ENCODE results near the gene GPR35.

The GPR35 gene

DNA sequence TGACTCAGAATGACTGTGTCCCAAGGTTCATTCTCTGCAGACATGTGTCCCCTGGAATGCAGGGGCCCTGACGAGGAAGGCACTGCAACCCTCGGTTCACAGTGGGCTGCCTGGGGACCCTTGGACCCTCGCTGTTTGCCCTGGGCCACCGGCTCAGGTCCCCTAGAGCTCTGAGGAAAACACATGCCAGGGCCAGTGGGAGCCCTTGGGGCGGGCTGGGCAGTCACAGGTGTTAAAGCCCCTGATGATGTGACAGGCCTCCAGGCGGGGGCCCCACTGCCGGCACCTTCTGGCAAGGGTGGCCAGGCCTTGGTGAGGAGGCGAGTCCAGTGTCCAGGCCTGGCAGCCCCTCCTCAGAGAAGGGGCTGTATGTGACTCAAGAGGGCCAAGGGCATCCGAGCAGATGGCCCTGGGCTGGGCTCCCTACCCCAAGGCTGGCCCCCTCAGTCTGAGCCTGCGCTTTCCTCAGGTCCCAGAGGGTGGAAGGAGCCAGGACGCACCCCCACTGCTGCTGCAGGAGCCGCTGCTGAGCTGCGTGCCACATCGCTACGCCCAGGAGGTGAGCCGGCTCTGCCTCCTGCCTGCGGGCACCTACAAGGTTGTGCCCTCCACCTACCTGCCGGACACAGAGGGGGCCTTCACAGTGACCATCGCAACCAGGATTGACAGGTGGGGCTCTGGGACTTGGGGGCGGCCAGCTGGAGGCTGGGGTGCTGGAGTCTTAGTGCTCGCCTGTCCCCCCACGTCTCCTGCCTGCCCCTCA is 27.7 kb upstream of the GPR35 start:
- H3K36me3 Mint-ChIP-seq (ENCODE audit: low read depth): peaks cover 6% of the 10 kb centered on the region
- TF ChIP-seq, protein P1, sequence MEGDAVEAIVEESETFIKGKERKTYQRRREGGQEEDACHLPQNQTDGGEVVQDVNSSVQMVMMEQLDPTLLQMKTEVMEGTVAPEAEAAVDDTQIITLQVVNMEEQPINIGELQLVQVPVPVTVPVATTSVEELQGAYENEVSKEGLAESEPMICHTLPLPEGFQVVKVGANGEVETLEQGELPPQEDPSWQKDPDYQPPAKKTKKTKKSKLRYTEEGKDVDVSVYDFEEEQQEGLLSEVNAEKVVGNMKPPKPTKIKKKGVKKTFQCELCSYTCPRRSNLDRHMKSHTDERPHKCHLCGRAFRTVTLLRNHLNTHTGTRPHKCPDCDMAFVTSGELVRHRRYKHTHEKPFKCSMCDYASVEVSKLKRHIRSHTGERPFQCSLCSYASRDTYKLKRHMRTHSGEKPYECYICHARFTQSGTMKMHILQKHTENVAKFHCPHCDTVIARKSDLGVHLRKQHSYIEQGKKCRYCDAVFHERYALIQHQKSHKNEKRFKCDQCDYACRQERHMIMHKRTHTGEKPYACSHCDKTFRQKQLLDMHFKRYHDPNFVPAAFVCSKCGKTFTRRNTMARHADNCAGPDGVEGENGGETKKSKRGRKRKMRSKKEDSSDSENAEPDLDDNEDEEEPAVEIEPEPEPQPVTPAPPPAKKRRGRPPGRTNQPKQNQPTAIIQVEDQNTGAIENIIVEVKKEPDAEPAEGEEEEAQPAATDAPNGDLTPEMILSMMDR (IDR thresholded peaks at IDR 0.05): no peak
- H3K4me1 Mint-ChIP-seq: no peaks in the 10 kb centered on the region
- H3K9me3 Mint-ChIP-seq: no peaks in the 10 kb centered on the region
- H3K27ac Mint-ChIP-seq: no peak overlapping the region
- no peaks in the 10 kb centered on the region for H3K27me3 Mint-ChIP-seq (ENCODE audit: low read depth, poor library complexity)
- no peak overlapping the region for H3K4me3 Mint-ChIP-seq
- no peak for DNase-seq

DNA sequence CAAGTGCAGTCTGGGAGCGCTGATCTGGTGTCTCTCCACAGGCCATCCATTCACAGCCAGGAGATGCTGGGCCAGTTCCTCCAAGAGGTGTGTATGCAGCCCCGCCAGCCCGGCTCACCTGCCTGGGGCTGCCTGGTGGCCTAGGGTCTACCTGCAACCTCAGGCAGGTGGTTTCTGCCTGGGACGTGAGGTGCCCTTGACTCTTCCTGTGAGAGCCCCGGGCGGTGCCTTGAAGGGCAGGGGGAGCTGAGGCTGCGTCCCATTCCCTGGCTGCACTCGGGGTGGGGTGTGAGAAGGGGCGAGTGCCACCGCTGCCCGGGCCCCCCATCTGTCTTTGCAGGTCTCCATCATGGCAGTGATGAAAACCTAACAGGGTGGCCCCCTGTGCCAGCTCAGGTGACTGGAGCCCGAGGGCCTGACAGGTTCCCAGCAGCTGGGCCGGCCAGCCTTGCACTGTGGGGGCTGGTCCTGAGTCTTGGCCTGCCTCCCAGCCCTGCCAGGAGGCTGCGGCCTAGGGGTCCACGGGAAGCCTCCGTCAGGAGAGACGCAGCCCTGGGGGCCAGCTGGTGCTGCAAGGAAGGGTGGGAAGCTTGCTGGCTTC is 26.9 kb upstream of the GPR35 start:
- H3K36me3 Mint-ChIP-seq (ENCODE audit: low read depth): peaks cover 6% of the 10 kb centered on the region
- no peaks in the 10 kb centered on the region for H3K27me3 Mint-ChIP-seq (ENCODE audit: low read depth, poor library complexity)
- H3K4me3 Mint-ChIP-seq: no peak overlapping the region
- DNase-seq: no peak
- TF ChIP-seq, protein P1 (IDR thresholded peaks at IDR 0.05): no peak
- H3K9me3 Mint-ChIP-seq: no peaks in the 10 kb centered on the region
- no peak overlapping the region for H3K27ac Mint-ChIP-seq
- H3K4me1 Mint-ChIP-seq: no peaks in the 10 kb centered on the region

GRCh38 chr2:240599141-240599583 is 26.1 kb upstream of the GPR35 start:
- peaks cover 6% of the 10 kb centered on the region for H3K36me3 Mint-ChIP-seq (ENCODE audit: low read depth)
- H3K27ac Mint-ChIP-seq: peak overlapping the region; percentile 77
- DNase-seq: no peak
- peaks cover 1% of the 10 kb centered on the region for H3K4me1 Mint-ChIP-seq
- no peaks in the 10 kb centered on the region for H3K9me3 Mint-ChIP-seq
- no peaks in the 10 kb centered on the region for H3K27me3 Mint-ChIP-seq (ENCODE audit: low read depth, poor library complexity)
- TF ChIP-seq, protein P1 (IDR thresholded peaks at IDR 0.05): no peak
- no peak overlapping the region for H3K4me3 Mint-ChIP-seq

DNA sequence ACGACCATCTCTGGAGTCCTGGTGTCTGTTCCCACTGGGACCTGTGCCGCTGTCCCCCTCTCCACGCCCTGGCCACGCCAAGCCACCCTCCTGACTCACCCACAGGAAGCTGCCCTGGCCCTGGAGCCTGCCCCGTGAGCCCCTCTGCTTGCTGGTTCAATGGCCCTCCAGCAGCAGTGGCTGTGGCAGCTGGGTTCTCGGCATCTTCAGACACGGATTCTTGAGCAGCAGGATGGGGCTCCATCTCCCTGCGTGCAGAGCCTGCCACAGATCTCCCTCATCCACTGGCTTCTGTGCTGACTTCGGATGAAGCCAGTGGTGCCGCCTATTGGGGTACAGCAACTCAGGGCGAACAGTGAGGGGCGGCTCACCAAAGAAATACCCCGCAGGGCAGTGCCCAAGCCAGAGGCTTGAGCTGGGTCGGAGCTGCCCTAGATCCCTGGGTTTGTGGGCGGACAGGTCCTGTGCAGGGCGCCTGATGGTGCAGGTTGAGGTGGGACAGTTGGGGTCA is 24.8 kb upstream of the GPR35 start:
- no peak for DNase-seq
- Mint-ChIP-seq H3K27ac (no peak overlapping the region), H3K4me3 (no peak overlapping the region), H3K9me3 (no peaks in the 10 kb centered on the region), H3K27me3 (ENCODE audit: low read depth, poor library complexity) (no peaks in the 10 kb centered on the region), H3K4me1 (peaks cover 8% of the 10 kb centered on the region), H3K36me3 (ENCODE audit: low read depth) (peaks cover 6% of the 10 kb centered on the region)
- TF ChIP-seq, protein P1 (IDR thresholded peaks at IDR 0.05): no peak

GRCh38 chr2:240601061-240601830 is 24.0 kb upstream of the GPR35 start:
- H3K27me3 Mint-ChIP-seq (ENCODE audit: low read depth, poor library complexity): no peaks in the 10 kb centered on the region
- H3K36me3 Mint-ChIP-seq (ENCODE audit: low read depth): peaks cover 6% of the 10 kb centered on the region
- no peak overlapping the region for H3K4me3 Mint-ChIP-seq
- TF ChIP-seq, protein P1 (IDR thresholded peaks at IDR 0.05): no peak
- no peak for DNase-seq
- no peak overlapping the region for H3K27ac Mint-ChIP-seq
- H3K4me1 Mint-ChIP-seq: peaks cover 8% of the 10 kb centered on the region
- H3K9me3 Mint-ChIP-seq: no peaks in the 10 kb centered on the region

Measured in nephron progenitor cell (in vitro differentiated cells).